Measurements from ENCODE around the gene PPP1R16B. TPM values are rescaled to one million over a fixed set of nuclear protein-coding genes. Genes with fewer than 3 reads are reported as not detected.
A peak's percentile ranks its signal among the peaks of the same experiment; 100 is the strongest.

Gene PPP1R16B
- 10 to 100 TPM; 63.6 to 67.4 TPM for total RNA-seq

DNA sequence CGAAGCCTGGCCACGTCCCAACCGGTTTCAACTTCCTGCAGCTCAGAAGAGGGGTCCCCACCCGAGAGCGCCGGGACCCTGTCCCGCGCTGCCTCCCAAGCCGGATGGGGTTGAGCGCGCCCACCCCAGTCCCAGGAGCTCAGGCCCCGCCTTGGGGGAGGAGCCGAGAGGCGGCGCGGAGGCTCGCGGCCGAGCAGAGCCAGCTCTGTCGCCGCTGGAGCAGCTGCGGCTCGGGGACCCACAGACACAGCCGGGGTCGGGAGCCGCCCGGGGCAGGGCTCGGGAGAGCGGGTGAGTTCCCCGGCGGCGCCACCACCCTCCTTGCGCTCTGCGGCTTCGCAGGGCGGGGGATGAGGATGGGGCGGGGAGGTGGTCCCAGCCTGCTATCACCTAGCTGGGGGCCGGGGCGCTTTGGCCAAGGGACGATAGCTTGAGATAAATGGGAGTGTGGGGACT lies at the start of gene PPP1R16B:
Gene PPP1R16B, plus strand, starts transcription at position 196 of the 456 bp plus-strand sequence. CDS start 30,229 bp downstream, outside the sequence.
- H3K4me1 Mint-ChIP-seq, result peaks cover 63% of the 10 kb centered on the region
- ChIA-PET CTCF (interaction anchor here (0.9 to 1.9 kb wide), 10 partner anchors 9 to 157 kb away, joined by 3 to 6 read pairs (median 4); partner anchors contain the start of gene DHX35), POLR2A (interaction anchor here (0.6 to 1.1 kb wide), 4 partner anchors 10 to 69 kb away, joined by 3 to 4 read pairs (median 3); no protein-coding TSS in a partner anchor)
- peak within 1 kb of the TSS; percentile 87 for H3K4me3 Mint-ChIP-seq
- no peaks in the 10 kb centered on the region for H3K27me3 Mint-ChIP-seq
- peak within 1 kb of the TSS; percentile 97 for H3K27ac Mint-ChIP-seq
- H3K9me3 Mint-ChIP-seq, result no peaks in the 10 kb centered on the region
- H3K36me3 Mint-ChIP-seq (ENCODE audit: low read depth), result peaks cover 31% of the 10 kb centered on the region
- peak; percentile 80 for DNase-seq

DNA sequence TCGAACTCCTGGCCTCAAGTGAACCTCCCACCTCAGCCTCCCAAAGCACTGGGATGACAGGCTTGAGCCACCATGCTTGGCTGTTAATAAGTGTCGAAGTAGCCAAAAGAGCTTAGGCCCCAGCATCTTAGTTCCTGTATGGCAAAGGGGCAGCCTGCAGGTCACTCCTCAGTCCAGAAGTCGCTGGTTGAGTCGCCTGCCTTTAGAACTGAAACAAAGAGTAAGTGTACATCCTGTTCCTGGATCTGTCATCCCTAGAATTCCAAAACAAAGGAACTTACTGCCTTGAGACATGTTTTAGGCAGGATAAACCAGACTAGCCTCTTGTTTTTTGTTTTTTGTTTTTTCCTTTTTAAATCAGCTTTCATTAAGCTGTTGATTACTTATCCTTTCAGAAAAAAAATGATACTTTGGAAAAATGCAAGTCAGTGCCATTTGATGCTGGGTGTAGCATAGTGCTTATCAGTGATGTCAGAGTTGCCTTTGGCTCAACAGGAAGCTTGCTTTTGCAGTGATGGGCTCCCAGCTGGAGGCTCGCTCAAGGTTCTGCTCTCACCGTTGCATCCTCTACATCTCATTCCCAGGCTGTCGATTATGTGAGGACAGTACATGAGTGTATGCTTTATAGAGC lies 48.2 kb upstream of the PPP1R16B start:
- peaks cover 2% of the 10 kb centered on the region for H3K4me1 Mint-ChIP-seq
- ChIA-PET POLR2A (no interaction called here), CTCF (no interaction called here)
- no peaks in the 10 kb centered on the region for H3K27me3 Mint-ChIP-seq
- H3K4me3 Mint-ChIP-seq, result no peak overlapping the region
- no peak for DNase-seq
- H3K9me3 Mint-ChIP-seq, result no peaks in the 10 kb centered on the region
- peaks cover 48% of the 10 kb centered on the region for H3K36me3 Mint-ChIP-seq (ENCODE audit: low read depth)
- H3K27ac Mint-ChIP-seq, result no peak overlapping the region

DNA sequence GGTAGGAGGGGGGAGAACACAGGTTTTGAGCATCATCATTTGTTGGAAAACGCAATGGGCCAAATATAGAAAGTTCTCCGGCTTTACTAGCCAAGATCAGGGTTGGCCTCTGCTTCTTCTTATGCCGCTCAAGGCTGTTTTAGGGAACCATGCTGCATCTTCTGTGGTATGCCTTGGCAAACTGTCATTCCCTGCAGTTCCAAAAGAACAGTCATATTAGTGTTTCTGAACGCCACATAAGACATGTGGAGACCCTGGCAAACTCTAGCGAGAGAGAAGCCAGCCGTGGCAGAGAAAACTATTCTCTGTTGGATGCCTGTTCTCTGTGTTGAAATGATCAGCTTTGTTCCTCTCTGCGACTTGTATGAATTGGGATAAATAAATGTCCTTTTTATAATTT lies 46.4 kb upstream of the PPP1R16B start:
- Mint-ChIP-seq H3K9me3 (no peaks in the 10 kb centered on the region), H3K36me3 (ENCODE audit: low read depth) (peaks cover 52% of the 10 kb centered on the region), H3K4me3 (no peak overlapping the region), H3K4me1 (peaks cover 8% of the 10 kb centered on the region), H3K27ac (no peak overlapping the region), H3K27me3 (no peaks in the 10 kb centered on the region)
- DNase-seq, result no peak
- CTCF ChIA-PET, result interaction anchor here (1.5 kb wide), 2 partner anchors 8 to 11 kb away, joined by 4 read pairs; partner anchors contain the start of gene ACTR5
- POLR2A ChIA-PET, result no interaction called here

DNA sequence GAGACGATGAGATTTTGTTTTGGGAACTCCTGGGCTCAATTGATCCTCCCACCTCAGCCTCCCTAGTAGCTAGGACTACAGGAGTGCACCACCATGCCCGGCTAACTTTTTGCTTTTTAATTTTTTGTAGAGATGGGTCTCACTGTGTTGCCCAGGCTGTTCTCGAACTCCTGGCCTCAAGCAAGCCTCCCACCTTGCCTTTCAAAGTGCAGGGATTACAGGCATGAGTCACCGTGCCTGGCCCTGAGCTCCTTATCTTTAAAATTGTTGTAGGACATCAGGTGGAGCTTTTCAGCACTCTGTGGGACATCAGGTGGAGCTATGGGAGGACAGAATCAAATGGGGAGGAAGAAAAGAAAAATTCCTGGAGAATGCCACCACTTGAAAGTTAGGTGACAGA lies 44.5 kb upstream of the PPP1R16B start:
- no peak overlapping the region for H3K27ac Mint-ChIP-seq

GRCh38 chr20:38762174-38762573 lies 43.3 kb upstream of the PPP1R16B start:
- Mint-ChIP-seq H3K4me1 (peaks cover 16% of the 10 kb centered on the region), H3K9me3 (no peaks in the 10 kb centered on the region), H3K27me3 (no peaks in the 10 kb centered on the region), H3K4me3 (no peak overlapping the region), H3K27ac (no peak overlapping the region), H3K36me3 (ENCODE audit: low read depth) (peaks cover 51% of the 10 kb centered on the region)
- ChIA-PET POLR2A (no interaction called here), CTCF (interaction anchor here (0.5 kb wide), 1 partner anchor 97 kb away, joined by 3 read pairs; no protein-coding TSS in a partner anchor)
- no peak for DNase-seq

More for the DNA sequence above, 44.5 kb upstream of the PPP1R16B start:
- no peaks in the 10 kb centered on the region for H3K27me3 Mint-ChIP-seq
- peaks cover 16% of the 10 kb centered on the region for H3K4me1 Mint-ChIP-seq
- no peak overlapping the region for H3K4me3 Mint-ChIP-seq
- ChIA-PET POLR2A (interaction anchor here (0.6 kb wide), 1 partner anchor 387 kb away, joined by 3 read pairs; no protein-coding TSS in a partner anchor), CTCF (no interaction called here)
- peaks cover 54% of the 10 kb centered on the region for H3K36me3 Mint-ChIP-seq (ENCODE audit: low read depth)
- no peaks in the 10 kb centered on the region for H3K9me3 Mint-ChIP-seq
- DNase-seq, result no peak

GRCh38 chr20:38763616-38764015 lies 41.9 kb upstream of the PPP1R16B start:
- Mint-ChIP-seq H3K27ac (no peak overlapping the region), H3K36me3 (ENCODE audit: low read depth) (peaks cover 51% of the 10 kb centered on the region), H3K9me3 (no peaks in the 10 kb centered on the region), H3K27me3 (no peaks in the 10 kb centered on the region), H3K4me3 (no peak overlapping the region), H3K4me1 (peaks cover 16% of the 10 kb centered on the region)
- POLR2A ChIA-PET, result no interaction called here
- DNase-seq, result no peak
- CTCF ChIA-PET, result interaction anchor here (1.0 to 2.9 kb wide), 3 partner anchors 9 to 18 kb away, joined by 3 to 22 read pairs (median 3); no protein-coding TSS in a partner anchor

- Mint-ChIP-seq H3K27ac (no peak overlapping the region), H3K4me3 (no peak overlapping the region), H3K27me3 (no peaks in the 10 kb centered on the region), H3K4me1 (peaks cover 16% of the 10 kb centered on the region), H3K36me3 (ENCODE audit: low read depth) (peaks cover 50% of the 10 kb centered on the region), H3K9me3 (no peaks in the 10 kb centered on the region)
- POLR2A ChIA-PET, result no interaction called here
- CTCF ChIA-PET, result interaction anchor here (1.0 to 2.9 kb wide), 5 partner anchors 9 to 42 kb away, joined by 3 to 22 read pairs (median 4); no protein-coding TSS in a partner anchor
- DNase-seq, result peak; percentile 22
Measured at GRCh38 chr20:38764567-38765318, 40.8 kb upstream of the PPP1R16B start.

DNA sequence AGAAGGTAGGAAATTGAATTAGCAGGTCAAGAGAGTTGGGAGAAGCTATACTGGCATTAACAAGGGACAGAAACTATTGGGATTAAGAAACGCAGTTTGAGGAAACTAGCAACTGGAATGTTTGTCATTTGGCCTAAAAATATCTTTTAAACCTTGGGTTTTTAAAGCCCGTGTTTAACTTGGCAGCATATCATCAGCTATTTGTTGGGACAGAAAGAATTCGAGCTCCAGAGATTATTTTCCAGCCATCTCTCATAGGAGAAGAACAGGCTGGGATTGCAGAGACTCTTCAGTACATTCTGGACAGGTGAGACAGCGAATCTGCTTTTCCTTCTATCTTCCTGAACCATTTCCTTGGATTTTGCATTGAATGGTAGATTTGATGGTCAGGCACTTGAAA lies 39.4 kb upstream of the PPP1R16B start:
- Mint-ChIP-seq H3K36me3 (ENCODE audit: low read depth) (peaks cover 44% of the 10 kb centered on the region), H3K27me3 (no peaks in the 10 kb centered on the region), H3K4me3 (no peak overlapping the region), H3K9me3 (no peaks in the 10 kb centered on the region), H3K4me1 (peaks cover 16% of the 10 kb centered on the region), H3K27ac (no peak overlapping the region)
- POLR2A ChIA-PET, result no interaction called here
- CTCF ChIA-PET, result interaction anchor here (0.7 to 1.9 kb wide), 6 partner anchors 10 to 41 kb away, joined by 3 to 6 read pairs (median 3); no protein-coding TSS in a partner anchor
- DNase-seq, result no peak

GRCh38 chr20:38769376-38770295 lies 35.9 kb upstream of the PPP1R16B start:
- ChIA-PET POLR2A (no interaction called here), CTCF (interaction anchor here (0.5 kb wide), 1 partner anchor 130 kb away, joined by 5 read pairs; no protein-coding TSS in a partner anchor)
- no peaks in the 10 kb centered on the region for H3K27me3 Mint-ChIP-seq
- H3K9me3 Mint-ChIP-seq, result peaks cover 6% of the 10 kb centered on the region
- no peak overlapping the region for H3K27ac Mint-ChIP-seq
- H3K36me3 Mint-ChIP-seq (ENCODE audit: low read depth), result peaks cover 37% of the 10 kb centered on the region
- H3K4me3 Mint-ChIP-seq, result no peak overlapping the region
- DNase-seq, result no peak
- H3K4me1 Mint-ChIP-seq, result peaks cover 4% of the 10 kb centered on the region

DNA sequence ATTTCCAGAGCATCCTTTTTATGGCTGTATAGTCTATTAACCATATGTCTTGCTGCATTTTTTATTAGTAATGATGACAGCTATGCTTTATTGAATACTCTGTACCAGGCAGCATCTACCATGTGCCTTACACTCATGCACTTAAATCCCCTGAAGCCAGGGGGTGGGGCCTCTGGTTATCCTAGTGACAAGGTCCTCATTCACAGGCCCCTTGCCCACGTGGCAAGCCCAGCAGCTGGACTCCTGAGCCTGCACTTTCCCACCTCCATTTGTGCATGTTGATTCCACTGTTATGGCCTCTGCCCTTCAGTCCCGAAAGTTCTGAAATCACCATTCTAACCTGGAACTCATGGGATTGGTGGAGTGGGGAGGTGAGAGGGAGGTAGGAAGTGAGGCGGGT lies 35.0 kb upstream of the PPP1R16B start:
- ChIA-PET CTCF (interaction anchor here (0.5 to 0.9 kb wide), 2 partner anchors 56 to 131 kb away, joined by 3 to 5 read pairs; no protein-coding TSS in a partner anchor), POLR2A (no interaction called here)
- peaks cover 35% of the 10 kb centered on the region for H3K36me3 Mint-ChIP-seq (ENCODE audit: low read depth)
- no peak overlapping the region for H3K27ac Mint-ChIP-seq
- DNase-seq, result no peak
- H3K27me3 Mint-ChIP-seq, result no peaks in the 10 kb centered on the region
- no peak overlapping the region for H3K4me3 Mint-ChIP-seq
- H3K9me3 Mint-ChIP-seq, result peaks cover 6% of the 10 kb centered on the region
- H3K4me1 Mint-ChIP-seq, result no peaks in the 10 kb centered on the region

DNA sequence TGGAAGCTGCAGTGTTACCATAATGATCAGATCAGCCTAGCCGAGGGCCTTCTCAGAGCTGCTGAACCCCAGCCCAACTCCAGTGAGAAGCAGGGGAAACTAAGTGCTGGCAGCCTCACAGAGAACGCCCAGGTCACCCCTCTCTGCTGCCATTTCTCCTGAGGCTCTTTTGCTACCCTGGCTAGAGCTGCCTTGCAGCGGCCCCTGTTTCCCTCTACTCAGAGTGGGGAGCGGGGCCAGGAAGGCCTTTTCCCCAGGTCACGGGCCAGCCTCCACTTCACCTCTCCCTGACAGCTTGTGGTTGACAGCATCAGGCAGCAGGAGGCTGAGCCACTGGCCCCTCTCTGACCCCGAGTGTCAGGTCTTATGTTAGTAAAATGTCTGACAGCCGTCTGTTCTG lies 34.5 kb upstream of the PPP1R16B start:
- peak overlapping the region; percentile 26 for H3K27ac Mint-ChIP-seq
- POLR2A ChIA-PET, result no interaction called here
- no peak overlapping the region for H3K4me3 Mint-ChIP-seq
- no peaks in the 10 kb centered on the region for H3K27me3 Mint-ChIP-seq
- no peaks in the 10 kb centered on the region for H3K4me1 Mint-ChIP-seq
- H3K36me3 Mint-ChIP-seq (ENCODE audit: low read depth), result peaks cover 31% of the 10 kb centered on the region
- peaks cover 6% of the 10 kb centered on the region for H3K9me3 Mint-ChIP-seq
- CTCF ChIA-PET, result interaction anchor here (0.9 kb wide), 1 partner anchor 56 kb away, joined by 3 read pairs; no protein-coding TSS in a partner anchor
- DNase-seq, result no peak

DNA sequence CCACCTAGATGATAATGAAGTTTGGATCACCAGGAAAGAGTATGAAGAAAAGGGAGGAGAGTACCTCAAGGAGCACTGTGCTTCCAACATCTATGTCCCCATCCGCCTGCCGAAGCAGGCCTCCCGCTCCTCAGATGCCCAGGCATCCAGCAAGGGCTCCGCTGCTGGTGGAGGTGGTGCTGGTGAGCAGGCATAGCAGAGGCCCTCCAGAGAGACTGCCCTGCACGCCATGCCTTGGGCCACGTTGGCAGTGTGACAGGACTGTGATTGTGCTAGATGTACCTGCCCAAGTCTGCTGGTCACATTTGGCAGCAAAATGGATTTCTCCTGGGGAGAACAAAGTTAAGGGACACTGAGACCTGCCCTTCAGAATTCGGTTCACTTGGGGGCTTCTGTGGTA lies 33.9 kb upstream of the PPP1R16B start:
- POLR2A ChIA-PET, result no interaction called here
- H3K36me3 Mint-ChIP-seq (ENCODE audit: low read depth), result peaks cover 30% of the 10 kb centered on the region

More for the DNA sequence above, 33.9 kb upstream of the PPP1R16B start:
- no peak for DNase-seq
- Mint-ChIP-seq H3K4me3 (no peak overlapping the region), H3K27ac (no peak overlapping the region), H3K27me3 (no peaks in the 10 kb centered on the region), H3K4me1 (no peaks in the 10 kb centered on the region), H3K9me3 (peaks cover 6% of the 10 kb centered on the region)
- CTCF ChIA-PET, result no interaction called here

Measured in activated CD4-positive, alpha-beta T cell treated with anti-CD3 and anti-CD28 coated beads, Interleukin-2, amount 10 ng/mL, durations not matched to agents 7 days and 5 days (primary cell).